ENCODE data around the gene THSD8.

- TF ChIP-seq, protein P1, sequence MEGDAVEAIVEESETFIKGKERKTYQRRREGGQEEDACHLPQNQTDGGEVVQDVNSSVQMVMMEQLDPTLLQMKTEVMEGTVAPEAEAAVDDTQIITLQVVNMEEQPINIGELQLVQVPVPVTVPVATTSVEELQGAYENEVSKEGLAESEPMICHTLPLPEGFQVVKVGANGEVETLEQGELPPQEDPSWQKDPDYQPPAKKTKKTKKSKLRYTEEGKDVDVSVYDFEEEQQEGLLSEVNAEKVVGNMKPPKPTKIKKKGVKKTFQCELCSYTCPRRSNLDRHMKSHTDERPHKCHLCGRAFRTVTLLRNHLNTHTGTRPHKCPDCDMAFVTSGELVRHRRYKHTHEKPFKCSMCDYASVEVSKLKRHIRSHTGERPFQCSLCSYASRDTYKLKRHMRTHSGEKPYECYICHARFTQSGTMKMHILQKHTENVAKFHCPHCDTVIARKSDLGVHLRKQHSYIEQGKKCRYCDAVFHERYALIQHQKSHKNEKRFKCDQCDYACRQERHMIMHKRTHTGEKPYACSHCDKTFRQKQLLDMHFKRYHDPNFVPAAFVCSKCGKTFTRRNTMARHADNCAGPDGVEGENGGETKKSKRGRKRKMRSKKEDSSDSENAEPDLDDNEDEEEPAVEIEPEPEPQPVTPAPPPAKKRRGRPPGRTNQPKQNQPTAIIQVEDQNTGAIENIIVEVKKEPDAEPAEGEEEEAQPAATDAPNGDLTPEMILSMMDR (IDR thresholded peaks at IDR 0.05), result peak; percentile 88
- TF ChIP-seq EZH2 (IDR thresholded peaks at IDR 0.05; ENCODE audit: borderline replicate concordance, insufficient read depth, low read depth, low read length, poor library complexity, severe bottlenecking), result no peak
These were observed 44.2 kb upstream of the THSD8 start for GRCh38 chr19:12757544-12758274.
